GM21423 (cell line): Measurements from ENCODE around the gene SERPINA4.

ENCODE experiments used
- ATAC-seq: cut with Tn5 transposase; IDR thresholded peaks from one replicate; pipeline ENCODE4 v1.9.1; 2021; ENCODE audit warnings: mild to moderate bottlenecking, moderate library complexity; ENCODE audit not compliant: unreplicated experiment

SERPINA4 gene, protein sequence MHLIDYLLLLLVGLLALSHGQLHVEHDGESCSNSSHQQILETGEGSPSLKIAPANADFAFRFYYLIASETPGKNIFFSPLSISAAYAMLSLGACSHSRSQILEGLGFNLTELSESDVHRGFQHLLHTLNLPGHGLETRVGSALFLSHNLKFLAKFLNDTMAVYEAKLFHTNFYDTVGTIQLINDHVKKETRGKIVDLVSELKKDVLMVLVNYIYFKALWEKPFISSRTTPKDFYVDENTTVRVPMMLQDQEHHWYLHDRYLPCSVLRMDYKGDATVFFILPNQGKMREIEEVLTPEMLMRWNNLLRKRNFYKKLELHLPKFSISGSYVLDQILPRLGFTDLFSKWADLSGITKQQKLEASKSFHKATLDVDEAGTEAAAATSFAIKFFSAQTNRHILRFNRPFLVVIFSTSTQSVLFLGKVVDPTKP

DNA sequence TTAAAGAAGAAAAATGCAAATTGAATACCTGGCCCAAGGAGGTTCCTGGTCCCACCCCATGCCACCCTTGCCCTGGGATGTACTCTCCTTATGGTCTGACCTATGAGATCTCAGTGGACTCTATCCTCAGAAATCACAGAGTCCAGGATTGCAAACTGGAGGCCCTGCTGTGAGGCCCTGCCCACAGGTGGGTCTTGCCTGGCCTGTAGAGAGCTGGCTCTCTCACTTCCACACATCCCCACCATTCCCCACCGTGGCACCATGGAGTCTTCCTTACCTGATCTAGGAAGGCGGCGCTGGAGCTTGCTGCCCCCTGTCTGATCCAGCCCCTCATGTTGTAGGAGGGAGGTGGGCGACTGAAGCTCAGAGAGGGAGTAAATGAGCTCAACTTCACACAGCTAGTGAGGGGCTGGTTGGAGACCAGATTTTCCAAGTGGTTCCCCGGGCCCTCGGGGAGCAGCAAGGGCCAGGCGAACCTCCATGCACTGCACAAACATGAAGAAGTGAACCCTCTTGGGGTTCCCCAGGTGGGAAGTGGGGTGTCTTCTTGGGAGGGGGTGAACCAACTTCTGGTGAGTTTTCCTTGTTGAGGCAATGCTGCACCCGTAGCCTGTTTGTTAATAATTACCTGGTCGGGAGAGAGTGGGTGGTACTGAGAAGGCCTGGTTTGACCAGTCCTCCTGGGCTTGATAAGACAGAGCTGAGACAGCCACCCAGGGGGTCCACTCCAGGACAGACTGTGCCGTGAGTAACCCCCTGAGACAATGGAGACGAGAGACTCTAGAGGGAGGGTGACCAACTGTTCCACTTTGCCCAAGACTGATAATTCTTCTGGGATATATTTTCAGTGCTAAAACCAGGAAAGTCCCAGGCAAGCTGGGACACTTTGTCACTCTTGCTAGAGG lies at the start of gene SERPINA4:
TSS of gene SERPINA4 (plus strand) at position 692 of the 905 bp plus-strand sequence. CDS start 2,041 bp downstream, outside the sequence.
- ATAC-seq, result no peak

DNA sequence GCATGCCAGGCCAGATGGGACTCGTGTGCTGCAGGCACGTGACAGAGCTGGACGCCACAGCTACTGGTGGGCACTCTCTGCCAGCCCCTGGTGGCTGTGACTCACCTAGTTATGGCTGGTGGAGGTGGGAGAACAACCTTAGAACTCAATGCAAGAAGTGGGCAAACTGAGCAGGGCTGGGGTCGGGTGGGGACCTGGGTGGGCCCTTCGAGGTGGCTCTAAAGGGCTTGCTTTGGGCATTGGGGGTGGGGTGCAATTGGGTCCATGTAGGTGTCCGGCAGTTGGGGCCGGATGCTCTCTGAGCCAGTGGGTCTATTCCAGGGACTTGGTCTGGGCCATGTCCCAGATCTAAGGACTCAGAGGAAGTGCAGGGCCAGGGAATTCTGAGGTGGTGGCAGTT lies 46.9 kb upstream of the SERPINA4 start:
- ATAC-seq, result no peak

DNA sequence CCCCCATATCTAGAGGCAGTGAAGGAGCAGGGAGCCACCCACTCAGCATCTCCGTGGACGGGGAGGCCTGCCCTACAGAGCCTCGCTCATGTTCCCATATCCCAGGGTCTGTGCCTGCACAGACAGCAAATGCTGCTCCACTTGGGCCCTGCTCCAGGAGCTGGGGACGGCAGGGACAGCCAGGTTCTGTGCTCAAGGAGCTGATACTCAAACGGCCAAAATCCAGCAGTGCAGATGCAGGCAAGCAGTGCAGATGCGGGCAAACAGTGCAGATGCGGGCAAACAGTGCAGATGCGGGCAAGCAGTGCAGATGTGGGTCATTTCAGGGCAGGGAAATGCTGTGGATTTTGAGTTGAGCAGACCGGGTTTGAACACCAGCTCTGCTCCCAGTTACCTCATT lies 45.8 kb upstream of the SERPINA4 start:
- no peak for ATAC-seq

DNA sequence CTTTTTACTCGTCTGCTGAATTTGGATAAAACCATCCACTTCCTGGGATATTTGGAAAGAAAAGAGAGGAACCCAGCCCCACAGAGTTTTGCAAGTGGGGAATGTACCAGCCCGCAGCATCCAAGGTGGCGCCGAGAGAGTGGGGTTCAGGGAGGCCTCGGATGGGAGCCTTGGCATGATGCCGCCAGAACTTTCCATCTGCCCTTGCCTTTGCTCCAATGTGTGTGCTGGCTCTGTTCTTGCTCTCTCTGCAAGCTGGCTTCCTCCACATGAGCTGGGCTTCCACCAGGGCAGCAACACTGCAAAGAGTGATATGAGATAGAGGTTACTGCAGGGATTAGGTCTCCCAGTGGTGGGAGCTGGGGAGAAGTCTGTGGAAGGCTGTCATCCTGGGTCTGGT lies 45.4 kb upstream of the SERPINA4 start:
- no peak for ATAC-seq

DNA sequence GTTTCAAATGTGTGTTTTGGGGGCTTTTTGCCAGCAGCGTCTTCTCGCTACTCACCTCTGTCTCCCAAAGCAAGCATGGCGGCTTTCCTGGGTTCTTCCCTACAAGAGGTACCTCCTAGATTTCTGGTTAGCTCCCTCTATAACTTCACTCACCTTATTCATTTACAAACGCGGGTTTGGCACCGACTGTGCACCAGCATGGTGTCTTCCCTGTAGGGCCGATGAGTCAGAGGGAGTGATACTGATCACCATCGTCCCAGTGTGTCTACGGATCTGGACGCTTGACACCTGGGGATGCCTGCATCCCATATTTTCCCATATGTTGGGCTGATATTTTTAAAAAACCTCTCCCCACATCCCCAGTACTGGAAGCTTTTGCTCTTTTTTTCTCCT lies 44.0 kb upstream of the SERPINA4 start:
- no peak for ATAC-seq

DNA sequence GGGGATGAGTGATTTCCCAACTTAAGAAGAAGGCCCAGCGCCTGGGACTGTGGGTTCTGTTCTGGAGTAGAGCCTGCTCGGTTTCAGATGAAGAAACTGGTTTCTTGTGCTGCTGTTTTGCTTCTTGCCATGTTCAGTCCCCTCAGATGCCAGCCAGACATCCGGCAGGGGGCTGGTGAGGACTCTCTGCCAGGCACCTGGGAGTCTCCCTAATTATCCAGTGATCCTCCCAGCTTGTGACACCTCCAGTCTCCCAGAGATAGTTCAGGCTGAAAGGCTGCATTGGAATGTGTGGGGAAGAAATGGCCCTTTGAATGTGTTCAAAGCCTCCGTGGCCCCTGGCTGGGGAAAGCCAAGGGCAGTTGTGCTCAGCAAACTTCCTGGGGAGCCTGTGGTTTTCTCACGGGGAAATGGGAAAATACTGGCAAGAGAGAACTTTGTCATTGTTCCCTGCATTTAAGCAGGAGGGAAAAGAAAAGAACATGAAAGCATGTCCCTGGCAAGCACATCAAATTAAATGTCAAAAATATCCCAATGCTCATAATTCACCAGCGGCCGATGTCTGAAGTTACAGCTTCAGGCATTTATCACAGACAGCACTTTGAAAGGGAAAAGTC lies 43.5 kb upstream of the SERPINA4 start:
- no peak for ATAC-seq

DNA sequence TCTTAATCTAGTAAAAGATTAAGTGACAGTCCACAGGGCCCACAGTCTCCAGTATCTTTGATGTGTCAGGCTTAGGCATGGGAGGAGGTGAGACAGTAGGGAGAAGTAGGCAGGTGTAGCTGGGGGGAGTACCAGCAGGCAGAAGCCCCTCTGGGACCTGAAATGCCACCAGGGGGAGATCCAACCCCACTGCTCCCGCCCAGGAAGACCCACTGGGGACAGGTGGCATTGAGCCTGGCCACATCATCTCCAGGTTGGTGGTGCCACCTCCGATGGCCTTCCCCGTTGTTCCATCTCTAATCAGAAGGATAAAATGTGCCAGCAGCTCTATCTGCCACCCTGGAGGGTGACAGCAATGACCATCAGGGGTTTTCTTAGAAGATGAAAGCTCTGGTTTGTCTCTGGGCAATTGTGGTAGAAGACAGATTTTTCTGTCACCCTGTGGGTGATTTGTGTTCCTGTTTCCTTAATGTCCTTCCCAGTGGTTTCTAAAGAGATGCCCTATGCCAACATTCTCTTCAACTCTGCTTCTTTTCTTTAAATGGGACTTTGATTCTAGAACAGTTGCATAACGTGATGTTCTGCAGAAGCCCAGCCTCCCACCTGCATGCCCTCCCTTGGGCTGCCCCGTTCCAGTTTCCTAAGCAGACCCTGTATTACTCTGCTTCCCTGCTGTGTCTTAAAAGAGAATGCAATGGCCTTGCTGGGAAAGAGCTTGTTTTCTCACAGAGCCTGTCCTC lies 39.7 kb upstream of the SERPINA4 start:
- no peak for ATAC-seq

DNA sequence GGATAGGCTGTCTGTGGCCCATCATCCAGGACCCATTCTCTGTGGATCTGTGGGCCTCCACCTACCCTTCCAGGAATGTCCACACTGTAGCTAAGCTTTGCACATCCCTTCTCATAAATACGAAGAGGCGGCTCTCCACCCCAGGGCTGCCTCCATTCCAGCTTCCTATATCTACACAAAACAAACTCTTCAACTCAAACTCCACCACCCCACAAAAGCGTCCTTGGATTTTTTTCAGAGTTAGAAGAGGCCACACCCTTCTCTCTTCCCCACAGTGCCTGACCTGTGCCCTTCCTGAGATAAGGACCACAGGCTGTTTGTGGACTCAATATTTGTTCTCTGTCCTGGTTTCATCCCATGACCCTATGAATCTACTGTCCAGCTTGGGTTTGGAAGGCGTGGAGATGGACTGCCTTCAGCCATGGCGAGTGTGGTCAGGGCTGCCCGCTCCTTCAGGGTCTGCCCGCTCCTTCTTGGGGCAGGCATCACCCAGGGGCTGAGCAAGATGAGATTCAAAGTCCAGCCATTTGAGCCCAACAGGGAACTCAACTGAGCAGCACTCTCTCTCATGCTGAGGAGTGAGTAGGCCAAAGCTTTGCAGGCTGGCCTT lies 39.0 kb upstream of the SERPINA4 start:
- no peak for ATAC-seq

DNA sequence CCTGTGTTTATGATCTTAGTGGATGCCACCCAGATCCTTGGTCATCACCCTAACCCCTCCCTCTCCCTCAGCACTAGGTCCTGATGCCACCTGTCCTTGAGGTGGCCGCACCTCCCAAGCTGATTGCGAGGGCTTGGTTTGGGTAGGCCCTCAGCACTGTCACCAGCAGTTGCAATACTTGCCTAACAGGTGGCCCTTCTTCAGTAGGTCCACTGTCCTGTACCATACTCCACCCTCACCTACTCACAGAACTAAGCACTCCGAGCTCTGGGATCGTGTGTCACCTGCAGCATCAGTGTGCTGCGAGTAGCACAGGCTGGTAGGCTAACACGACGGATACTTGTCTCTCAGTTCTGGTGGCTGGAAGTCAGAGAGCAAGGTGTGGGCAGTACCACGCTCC lies 38.0 kb upstream of the SERPINA4 start:
- no peak for ATAC-seq

DNA sequence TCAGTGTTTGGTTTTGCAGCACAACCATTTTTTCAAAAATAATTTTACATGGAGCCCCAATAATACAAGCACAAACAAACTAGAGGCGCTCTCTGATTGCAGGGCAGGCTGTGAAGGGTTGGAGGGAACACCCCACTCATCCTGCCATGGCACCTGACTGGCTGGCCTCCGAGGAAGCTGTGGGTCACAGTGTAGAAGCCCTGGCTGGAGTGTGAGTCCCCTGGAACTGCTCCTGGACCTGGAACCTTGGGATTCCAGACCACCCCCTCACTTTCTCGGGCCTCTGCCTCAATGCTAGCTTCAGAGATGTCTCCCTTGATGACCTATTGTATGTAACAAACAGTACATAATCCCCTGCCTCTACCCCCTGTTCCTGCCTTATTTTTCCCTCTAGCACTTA lies 37.1 kb upstream of the SERPINA4 start:
- no peak for ATAC-seq

DNA sequence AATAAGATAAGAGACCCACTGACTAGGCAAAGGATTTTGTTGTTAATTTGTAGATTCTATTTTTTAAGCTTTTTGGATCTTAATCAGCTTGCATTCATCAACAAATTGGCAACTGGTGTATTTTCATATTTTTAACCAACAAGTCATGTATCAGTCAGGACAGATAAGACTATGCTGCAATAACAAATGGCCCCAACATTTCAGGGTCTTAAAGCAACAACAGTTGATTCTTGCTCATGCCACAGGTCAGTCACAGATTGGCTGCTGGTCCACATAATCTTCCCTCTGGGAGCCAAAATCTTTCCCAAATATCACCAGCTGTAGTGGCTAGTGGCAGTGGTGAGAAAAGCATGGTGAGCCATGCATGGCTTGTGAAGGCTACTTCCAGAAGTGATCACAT lies 30.1 kb upstream of the SERPINA4 start:
- no peak for ATAC-seq

DNA sequence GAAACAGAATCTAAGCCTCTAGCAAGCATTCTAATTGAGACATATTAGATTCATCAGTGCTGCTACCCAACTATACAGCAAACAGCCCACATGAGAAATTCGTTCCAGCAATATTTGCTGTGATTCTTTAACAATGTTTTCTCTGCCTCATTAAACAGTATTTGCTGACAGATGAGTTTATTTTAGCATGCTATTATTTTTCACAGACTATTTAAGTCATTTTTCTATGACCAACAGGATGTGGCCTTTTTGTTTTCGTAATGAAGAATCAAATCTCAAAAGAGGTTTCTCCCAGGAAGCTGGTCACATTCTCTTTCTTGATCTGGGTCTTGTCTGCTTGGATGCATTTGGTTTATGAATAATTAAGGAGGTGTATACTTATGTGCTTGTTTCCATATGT lies 28.8 kb upstream of the SERPINA4 start:
- ATAC-seq, result no peak

DNA sequence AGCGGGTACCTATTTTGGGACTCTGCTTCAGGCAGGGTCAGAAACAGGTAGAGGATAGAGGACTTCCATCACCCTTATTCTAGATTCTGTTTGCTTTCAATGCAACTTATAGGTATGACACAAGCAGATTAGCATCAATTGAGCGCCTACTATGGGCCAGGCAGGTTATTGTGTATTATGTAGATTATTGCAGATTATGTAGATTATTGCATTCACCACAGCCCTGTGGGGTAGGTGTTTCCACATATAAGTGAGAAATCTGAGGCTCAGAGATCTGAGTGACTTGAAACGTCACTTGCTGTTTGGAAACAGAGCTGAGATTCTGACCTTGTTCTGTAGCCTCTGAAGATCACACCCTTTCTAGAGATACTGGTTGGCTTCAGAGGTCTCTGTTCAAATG lies 25.7 kb upstream of the SERPINA4 start:
- ATAC-seq, result no peak

DNA sequence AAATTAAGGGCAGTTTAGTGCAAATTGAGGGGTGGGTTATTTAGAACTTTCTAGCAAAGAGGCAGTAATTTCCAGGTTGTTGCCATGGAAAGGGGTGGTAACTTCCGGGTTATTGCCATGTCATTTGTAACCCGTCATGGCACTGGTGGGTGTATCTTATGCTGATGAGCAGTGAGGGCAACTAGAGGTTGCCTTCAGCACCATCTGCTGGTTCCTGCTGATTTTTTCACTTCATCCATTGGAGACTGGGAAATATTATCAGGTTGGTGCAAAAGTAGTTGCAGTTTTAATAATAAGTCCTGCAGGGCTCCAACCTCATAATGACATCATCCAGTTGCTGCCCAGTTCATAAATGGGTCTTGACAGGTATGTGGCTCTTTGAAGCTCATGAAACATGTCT lies 24.4 kb upstream of the SERPINA4 start:
- ATAC-seq, result no peak

DNA sequence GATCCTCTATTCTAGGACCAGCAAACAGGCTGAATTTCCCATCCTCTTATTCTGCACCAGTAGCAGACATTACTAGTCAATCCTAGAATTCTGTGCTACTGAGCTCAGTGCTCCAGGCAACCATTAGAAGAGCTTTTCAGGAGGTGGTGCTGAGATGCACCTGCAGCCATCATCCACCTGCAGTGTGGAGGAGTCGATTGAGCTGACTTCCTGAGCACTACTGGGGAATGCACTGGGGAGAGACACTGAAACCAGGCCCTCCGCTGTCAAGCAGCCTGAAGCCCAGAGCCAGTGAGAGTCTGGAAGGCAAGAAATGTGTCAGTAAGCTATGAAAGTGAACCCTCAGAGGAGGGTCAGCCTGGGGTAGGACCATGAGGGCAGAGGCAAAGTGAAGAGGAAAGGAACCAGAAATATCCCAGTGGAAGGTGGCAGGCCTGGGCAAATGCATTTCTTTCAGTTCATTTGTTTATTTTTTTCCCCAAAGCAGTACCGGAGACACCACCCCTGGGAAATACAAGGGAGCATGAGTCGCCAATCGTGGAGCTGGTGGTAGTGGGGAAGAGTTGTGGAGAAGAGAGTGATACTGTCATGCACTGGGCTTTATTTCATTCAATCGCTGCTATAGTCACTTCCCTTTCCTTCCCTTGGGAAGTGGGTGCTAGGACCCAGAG lies 23.0 kb upstream of the SERPINA4 start:
- ATAC-seq, result no peak

DNA sequence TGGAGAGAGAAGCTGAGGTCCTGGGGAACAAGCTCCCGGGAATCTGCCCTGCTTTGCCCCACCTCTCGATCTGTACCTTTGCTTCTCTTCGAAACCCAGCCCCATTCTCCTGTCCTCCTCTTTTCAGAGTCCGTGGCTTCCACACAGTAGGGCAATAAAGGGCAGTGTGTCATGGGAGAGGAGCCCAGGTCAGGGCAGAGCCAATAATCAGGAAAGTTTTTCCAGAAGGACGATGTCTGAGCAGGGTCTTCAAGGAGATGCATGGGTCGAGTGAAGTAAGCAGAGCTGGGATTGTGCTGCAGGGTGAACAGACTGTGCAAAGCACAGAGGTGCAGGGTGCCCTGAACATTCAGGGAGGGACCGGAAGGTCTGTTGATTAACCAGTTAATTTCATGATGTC lies 22.1 kb upstream of the SERPINA4 start:
- ATAC-seq, result no peak

DNA sequence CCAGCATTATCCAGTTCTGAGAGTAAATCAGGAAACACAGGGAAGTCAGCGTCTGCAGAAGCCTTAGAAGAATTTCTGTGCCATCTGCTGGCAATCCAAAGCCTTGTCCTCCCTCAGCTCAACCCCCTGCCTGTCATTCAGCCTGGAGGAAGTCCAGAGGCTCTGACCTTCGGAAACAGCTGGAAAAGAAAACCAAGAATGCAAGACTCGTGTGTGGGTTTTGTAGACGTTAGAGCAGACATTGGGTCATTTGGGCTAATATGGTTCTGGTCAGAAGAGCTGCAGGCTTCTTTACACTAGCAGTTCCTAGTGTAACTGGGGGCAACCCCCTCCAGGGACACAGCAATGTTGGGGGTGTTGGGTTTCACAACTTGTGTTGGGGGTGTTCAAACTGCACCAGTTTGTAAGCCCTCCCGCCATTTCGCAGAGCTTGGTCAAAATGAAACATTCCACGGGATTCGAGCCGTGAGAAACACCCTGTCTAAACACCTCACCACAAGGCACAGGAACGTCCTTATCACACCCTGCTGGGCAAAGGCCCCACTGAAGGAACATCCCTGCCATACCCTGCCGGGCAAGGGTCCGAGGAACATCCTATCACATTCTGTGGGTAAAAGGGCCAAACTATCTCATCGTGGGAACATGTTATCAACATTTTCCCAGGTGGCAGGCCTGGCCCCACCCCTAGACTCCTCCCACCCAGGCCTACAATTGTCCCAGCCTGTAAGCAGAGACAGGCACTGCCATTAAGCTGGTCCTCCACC lies 21.0 kb upstream of the SERPINA4 start:
- ATAC-seq, result no peak

DNA sequence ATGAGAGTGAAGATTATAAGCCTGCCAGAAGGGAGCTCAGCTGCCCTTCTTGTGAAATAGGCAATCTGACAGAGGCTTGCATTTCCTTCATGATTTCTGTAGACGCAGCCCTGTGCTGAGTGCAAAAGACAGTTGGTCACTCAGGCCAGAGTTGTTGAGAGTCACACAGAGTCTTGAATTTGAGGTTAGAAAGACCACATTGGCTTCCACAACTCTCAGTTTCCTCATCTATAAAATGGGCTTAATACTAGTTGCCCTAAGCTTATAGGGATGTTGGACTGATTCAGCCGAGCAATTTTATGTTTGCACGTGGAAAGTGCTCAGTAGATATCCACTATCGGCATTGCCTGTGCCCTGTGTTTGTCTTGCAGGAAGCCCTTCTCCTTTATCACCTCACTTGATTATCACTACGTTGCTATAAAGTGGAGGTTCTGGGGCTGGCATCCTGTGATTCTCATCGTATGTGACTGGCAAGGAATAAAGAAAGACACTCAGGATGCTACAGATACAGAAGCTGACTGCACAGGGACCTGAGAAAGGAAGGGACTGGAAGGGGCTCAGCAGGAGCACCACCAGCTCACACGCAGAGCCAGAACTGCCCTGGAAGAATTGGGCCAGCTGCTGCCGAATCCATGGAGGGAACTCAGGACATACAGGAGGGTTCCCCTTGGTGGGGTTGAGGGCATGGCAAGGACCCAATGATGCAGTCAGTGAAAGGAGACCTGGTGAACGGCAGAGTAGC lies 19.8 kb upstream of the SERPINA4 start:
- ATAC-seq, result no peak
